EH (cell line): Measurements from ENCODE around the gene NETO2.
"Not testable (repeated sequence)": the region's sequence is repeated elsewhere in the genome, so short reads cannot be mapped to it uniquely, and the experiment has no call there.

Source experiments
- DNase-seq: peaks from one replicate; pipeline ENCODE4 v3.0.0-alpha.2; 2015; ENCODE audit warnings: low read depth

Gene NETO2

DNA sequence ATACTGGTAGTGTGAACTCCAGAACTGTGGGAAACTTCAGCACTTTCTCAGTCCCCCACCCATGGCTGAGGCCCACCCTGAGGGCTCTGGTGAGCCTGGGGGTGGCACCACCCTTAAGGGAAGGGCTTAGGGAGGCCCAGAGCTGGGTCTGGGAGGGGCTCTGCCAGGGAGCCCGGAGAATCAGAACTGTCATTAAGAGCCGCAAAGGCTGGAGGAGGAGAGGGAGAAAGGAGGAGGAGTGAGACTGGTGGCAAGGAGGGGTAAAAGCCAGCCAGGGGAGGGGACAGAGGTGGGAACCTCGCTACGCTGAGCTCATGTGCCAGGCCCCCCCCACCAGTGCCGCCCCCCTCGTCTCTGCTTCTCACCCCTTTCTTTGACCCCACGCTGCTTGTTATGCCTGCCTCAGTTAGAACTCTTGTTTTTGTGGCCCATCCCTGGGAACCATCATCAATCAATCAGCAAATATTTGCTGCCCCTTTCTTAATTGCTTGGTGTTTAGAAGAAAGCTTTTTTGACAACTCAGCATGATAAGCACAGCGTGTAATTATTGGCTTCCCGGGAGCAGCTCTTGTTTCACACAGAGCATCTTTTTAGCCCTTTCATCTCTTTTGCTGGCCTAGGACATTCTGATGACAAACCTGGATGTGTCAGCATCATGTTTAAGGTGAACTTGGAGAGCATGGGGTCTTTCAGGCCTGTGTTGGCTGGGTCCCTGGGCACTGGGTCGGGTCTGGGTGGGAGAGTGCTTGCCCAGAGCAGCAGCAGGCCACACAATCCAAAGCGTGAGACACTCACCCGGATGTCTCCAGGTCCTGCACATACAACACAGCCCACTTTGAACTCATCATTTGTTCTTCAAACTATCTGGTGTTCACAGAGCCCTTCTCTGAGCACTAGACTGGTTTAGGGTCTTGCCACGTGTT is 77.7 kb downstream of the NETO2 start:
- no peak for DNase-seq

DNA sequence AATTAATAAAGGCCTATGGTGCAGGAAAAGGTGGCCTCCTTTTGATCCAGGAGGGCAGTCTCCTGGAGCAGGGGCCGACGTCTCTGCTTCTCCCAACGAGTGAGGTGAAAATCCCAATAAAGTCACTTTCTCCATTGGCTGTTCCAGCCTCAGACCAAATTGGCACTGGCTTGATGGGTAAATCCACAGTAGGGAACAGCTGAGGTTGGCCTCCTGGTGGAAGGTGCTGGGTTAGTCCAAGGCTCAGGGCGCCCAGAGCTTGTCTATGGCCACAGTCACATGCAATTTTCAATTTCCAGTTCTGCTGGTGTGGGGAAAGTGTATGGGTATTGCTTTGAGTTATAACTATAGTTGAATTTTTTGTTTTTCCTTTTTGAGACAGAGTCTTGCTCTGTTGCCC is 79.0 kb downstream of the NETO2 start:
- no peak for DNase-seq

DNA sequence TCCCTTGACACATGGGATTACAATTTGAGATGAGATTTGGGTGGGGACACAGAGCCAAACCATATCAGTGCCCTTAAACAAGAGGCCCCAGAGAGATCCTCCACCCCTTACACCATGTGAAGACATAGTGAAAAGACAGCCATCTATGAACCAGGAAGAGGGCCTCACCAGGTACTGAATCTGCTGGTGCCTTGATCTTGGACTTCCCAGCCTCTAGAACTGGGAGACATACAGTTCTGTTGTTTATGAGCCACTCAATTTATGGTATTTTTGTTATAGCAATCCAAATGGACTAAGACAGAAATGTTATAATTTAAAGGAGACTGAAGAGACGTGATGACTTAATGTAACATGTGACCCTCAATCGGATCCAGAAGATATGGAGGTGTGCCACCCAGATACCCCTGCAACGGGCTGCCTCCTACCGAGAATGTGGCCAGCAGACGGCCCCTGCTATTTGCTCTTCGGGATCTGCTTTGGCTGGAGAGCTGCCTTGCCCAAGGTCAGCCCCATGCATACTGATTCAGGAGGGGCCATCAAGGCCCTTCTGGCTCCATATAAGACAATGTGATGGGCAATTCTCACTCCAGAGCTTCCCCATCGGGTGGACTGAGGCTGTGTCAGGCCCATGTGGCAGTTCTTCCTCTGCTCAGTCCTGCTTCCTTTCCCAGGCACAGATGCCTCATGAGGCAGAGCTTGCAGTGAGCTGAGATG is 80.6 kb downstream of the NETO2 start:
- DNase-seq = no peak

DNA sequence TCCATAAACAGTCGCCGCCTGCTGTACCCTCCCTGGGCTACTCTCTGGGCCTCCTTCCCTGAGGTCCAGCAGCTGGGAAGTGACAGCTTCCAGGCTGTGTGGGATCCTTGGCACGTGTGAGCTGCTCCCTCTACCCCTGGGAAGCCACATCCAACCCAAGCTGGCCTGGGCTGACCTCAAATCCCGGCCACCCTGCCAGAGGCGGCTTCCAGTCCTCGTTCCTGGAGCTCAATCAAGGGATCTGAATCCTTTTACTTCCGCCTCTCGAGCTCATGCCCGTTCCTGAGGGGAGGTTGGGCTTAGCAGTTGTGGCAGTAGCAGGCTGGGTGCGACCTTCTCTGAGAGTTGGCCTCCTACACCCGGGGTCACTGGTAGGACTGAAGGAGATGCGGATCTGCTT is 82.5 kb downstream of the NETO2 start:
- DNase-seq = no peak

DNA sequence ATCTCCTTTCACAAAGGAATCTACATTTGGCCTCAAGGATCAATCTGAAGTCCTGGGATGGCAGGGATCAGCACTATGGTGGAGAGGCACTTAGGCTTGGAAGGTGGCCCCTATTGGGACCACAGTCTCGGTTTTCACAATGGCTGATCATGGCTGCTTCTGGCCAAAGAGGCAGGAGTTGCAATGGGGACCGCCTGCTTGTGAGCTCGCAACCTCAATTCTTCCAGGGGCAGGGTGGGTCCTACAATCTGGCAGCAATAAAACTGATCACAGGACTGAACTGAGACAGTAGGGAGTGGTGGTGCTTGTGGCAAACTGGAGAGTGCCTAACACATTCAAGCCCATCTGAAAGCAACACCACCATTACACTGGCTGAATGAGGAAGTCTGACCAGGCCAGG is 83.1 kb downstream of the NETO2 start:
- DNase-seq = no peak

DNA sequence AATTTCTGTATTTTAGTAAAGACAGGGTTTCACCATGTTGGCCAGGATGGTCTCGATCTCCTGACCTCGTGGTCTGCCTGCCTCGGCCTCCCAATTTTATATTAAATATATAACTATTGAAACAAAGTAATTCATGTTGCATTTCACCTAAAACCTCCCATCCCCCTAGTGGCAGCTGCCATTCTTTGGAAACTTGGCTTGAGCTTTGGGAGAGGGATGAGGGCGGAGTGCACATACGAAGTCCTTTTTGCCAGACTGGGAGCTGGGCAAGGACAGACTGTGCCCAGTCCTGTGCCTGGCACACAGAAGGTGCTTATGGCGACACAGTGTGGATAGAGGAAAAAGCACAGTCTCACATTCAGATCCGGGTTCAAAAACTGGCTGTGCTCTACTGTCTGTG is 83.8 kb downstream of the NETO2 start:
- no peak for DNase-seq

DNA sequence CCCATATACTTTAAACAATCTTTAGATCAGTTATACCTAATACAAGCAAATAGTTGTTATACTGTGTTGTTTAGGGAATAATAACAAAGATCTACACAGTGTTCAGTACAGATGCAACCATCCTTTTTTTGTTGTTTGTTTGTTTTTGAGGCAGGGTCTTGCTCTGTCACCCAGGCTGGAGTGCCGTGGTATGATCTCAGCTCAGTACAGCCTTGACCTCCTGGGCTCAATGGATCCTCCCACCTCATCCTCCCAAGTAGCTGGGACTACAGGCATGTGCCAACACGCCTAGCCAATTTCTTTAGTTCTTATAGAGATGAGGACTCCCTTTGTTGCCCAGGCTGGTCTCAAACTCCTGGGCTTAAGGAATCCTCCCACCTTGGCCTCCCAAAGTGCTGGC is 84.6 kb downstream of the NETO2 start:
- DNase-seq = not testable (repeated sequence)

DNA sequence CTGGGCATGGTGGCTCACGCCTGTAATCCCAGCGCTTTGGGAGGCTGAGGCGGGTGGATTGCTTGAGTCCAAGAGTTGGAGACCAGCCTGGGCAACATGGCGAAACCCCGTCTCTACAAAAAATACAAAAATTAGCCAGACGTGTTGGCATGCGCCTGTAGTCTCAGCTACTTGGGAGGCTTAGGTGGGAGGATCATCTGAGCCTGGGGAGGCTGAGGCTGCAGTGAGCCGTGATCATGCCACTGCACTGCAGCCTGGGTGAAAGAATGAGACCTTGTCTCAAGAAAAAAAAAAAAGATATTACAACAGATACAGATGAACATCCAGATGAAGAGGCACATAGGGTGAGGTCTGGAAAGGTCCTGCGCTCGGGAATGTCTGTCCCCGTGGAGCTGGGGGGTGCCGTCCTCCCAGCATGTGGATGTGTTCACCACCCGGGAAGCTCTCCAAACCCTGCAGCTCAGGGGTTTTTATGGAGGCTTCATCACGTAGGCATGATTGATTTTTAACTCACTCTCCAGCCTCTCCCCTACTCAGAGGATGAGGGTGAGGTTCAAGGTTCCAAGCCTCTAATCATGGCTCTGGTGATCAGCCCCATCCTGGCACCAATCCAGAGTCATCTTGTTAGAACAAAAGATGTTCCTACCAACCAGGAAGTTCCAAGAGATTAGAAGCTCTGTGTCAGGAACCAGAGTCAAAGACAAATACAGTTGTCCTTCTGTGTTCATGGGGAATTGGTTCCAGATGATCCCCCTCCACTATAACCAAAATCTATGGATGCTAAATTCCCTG is 85.3 kb downstream of the NETO2 start:
- peak; percentile 13 for DNase-seq

DNA sequence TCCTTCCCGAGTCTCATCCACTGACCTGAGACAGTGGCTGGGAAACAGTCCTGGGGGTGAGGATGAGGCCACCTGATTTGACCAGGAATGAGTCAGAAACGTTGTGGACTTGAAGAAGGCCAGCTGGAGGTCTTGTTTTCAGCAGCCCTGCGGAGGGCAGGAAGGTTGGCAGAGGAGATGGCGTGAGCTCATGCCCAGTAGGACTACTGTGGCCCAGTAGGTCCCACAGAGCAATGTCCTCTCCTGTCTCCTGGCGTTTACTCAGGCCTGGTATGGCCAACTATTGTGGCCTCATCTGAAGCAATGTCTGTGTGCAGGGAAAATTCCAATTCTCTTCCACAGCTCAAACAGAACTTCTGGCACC is 86.1 kb downstream of the NETO2 start:
- DNase-seq = no peak

DNA sequence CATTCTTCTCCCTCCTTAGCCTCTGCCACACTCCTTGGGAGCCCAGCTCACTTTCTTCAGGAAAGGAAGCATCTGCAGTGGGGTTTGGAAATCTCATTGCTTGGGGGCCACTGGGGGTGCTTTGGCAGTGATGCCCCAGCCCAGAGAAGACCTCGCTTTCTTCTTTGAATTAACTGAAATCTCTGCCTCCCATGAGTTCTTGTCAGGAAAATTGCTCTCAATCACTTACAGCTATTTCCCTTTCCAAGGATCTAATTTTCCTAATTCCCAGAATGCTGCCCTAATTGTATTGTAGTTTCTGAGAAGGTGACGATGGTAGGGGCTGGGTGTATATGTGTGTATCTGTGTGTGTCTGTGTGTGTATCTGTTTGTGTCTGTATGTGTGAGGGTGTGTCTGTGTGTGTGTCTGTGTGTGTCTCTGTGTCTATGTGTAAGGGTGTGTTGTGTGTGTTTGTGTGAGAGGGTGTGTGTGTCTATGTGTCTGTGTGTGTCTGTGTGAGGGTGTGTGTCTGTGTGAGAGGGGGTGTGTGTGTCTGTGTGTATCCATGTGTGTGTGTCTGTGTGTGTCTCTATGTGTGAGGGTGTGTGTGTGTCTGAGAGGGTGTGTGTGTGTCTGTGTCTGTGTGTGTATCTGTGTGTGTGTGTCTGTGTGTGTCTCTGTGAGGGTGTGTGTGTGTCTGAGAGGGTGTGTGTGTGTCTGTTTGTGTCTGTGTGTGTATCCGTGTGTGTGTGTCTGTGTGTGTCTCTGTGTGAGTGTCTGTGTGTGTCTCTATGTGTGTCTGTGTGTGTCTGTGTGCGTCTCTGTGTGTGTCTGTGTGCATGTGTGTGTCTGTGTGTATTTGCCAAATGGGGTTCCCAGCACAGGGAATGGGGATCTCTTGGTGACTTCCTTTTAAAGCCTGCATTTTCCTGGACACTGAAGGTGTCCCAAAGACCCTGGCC is 86.8 kb downstream of the NETO2 start:
- no peak for DNase-seq

DNA sequence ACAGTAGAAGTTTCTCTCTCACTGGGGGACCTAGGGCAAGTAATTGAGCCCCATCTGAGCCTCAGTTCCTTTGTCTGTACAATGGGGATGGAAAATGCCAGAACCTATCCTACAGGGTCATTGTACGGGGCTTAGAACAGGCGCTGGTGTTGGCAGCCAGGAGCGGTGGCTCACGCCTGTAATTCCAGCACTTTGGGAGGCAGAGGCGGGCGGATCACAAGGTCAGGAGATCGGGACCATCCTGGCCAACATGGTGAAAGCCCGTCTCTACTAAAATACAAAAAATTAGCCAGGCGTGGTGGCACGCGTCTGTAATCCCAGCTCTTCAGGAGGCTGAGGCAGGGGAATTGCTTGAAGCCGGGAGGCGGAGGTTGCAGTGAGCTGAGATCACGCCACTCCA is 87.7 kb downstream of the NETO2 start:
- not testable (repeated sequence) for DNase-seq

DNA sequence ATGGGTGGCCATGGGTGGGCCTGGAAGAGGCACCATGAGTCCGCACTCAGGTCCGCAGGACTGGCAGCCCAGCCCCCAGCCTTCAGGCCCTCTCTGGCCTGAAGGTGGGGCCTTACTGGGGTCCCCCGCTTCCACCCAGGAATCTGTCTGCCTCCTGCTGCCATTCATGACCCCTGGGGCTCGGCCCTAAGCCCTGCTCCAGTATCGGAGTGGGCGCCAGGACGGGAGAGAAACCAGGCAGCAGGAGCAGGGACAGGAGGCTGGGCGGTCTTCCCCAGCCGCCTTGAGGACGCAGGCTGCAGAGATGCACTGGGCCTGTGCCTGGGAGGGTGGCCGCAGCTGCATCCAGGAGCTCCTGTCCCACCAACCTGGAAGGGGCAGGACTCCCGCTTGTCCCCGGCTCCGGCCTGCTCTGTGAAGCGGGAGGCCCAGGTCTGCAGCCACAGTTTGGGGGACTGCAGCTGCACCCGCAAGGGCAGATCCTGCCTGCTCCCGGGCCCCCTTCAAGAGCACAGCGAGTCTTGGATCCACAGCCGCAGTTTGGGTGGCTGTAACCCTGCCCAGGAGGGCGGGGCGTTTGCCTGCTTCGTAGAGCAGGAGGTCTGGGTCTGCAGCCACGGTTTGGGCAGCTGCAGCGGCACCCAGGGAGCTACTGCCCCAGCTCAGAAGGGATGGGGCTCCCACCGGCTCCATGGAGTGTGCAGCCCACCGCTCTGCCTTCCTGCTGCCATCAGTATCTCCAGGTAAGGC is 88.4 kb downstream of the NETO2 start:
- DNase-seq = no peak

DNA sequence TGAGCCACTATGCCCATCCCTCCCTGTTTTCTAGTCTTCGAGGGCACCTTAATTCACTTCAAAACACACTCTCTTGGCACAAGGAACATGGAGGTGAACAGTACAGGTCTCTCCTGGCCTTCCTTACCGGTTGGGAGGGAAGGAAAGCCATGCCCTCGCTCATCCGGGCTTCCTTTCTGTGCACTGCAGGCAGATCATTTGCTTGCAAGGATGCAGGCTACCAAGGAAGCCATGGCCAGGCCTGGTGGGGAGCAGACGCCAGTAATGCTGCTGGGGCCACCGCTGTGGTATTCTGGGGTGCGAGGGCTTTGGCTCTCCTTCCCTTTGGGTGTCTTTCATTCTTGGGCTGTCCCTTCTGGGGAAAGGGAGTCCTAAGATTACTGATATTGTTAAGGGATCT is 89.4 kb downstream of the NETO2 start:
- DNase-seq = no peak

DNA sequence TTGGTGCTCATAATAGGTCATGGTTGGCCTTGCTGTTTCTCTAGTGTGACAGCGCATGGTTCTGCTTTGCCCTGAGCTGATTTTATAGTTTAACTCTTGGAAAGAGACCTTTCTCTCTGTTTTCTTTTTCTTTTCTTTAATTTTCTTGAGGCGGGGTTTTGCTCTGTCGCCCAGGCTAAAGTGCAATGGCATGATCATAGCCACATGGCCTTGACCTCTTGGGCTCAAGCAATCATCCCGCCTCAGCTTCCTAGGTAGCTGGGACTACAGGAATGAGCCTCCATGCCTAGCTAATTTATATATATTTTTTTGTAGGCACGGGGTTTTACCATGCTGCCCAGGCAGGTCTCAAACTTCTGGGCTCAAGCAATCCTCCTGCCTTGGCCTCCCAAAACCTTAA is 89.8 kb downstream of the NETO2 start:
- no peak for DNase-seq

DNA sequence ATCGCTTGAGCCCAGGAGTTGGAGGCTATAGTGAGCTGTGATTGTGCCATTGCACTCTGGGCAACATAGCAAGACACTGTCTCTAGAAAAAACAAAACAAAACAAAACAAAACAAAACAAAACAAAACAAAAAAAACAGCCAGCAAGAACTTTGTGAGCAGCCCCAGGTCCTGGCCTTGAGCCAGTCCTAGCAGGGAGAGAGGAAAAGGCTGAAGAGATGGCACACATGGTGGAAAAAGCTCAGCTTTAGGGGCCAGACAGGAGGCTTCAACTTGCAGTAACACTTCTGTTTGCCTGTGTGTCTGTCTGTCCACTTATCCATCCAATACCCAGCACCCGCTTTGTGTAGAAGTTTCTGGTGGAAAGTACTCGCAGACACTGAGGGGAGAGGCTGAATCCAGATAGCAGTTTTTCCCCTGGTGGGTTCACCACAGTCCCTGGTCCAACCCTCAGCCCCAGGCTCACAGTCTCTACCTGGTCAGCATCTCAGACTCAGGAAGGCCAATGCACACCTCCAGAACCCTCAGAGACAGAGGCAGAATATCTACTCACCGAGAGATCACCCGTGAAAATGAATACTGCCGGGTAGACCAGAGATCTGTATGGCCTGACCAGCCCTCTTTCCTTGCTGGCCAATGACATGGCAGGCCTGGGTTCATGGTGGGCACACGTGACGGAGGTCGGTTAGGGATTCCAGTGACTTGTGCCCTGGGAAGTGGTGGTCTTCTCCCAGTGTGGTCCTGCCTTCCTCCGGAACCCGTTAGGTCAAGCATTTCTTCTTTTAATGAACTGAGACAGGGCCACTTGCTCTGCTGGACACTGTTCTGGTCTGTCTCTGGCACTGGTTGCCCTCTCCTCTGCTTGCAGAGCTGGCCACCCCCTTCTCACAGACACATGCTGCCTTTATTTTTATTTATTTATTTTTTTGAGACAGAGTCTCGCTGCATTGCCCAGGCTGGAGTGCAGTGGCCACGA is 90.8 kb downstream of the NETO2 start:
- DNase-seq = no peak

DNA sequence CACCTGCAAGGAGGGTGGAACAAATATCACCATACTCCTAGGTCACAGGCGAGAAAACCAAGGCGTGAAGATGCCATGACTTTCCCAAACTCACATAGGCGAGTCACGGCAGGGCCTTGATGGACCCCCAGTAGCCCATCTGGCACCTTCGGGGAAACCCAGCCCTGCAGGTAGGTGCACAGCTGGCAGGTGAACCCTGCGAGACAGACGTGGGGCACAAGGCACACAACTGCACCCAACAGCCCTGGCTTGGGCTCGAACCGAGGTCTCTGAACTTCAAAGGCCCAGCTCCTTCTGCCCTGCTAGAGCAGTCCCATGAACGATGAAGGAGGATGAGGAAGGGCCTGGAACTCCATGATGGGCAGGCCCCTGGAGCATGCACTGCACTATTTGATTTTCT is 92.7 kb downstream of the NETO2 start:
- DNase-seq = no peak

DNA sequence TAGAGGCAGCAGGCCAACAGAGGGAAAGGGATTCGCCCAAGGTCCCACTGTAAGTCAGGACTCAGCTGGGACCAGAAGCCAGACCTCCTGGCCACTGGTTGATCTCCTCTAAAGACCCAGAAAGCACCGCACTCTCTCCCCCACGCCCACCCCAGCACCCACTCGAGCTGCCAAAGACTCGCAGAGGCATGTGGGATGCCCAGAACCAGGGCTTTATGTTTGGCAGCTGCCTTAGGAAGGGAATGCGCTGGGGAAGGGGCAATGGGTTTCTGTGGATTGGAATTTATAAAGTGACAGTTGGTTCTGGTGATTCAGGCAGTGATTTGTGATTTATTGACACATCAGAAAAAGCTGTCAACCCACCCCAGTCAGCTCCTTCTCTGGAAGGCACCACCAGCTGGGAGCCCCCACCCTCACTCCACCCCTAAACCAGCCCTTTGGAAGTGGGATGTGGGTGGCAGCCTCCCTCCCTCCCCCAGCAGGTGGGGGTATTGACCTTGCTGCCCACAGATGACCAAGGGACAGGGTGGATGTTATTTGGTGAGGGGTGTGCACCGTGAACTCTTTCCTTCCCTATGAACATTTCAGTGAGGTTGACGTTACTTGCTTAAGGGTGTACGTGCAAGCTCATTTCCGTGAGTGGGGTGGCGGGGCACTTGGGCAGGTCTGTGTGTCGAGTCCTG is 93.7 kb downstream of the NETO2 start:
- no peak for DNase-seq

DNA sequence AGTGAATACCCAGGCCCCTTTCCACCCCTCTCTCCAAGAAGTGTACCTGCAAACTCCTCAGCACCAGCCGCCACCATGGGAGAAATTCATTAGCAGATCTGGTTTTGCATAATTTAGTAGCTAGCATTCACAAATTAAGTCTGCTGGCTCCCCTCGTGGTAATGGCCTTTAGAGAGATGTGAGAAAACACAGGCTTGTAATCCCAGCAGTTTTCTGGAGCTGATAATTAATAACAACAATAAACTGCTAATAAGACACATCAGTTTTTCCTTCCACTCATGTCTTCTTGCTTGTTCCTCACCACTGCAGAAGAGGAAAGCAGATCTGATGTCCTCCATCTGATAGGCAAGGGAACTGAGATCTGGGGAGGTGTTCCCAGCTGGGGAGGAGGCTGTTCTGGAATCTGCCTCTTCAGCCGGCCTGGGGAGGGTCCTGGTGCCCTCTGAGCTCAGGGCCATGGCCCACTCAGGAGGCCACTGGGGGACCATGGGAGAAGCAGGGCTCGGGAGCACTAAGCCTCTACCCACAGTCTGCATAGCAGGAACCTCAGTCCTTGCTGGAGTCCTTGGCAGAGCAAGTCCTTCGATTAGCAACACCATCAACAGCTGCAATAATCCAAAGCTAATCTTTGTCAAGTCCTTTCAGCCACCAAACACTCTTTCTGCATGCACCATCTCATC is 96.1 kb downstream of the NETO2 start:
- no peak for DNase-seq
